GM12864 (cell line): ENCODE measurements around the gene COL1A2.

Experiments
- DNase-seq: peaks from one replicate; pipeline ENCODE4 v3.0.0-alpha.2; 2011; ENCODE audit warnings: low read depth
- H3K4me3 ChIP-seq: 2 replicates; pipeline ENCODE4 v1.5.1; 2011; ENCODE audit warnings: mild to moderate bottlenecking, low read depth, low read length, control low read depth
- CTCF ChIP-seq: IDR thresholded peaks from 2 replicates; pipeline ENCODE4 v1.5.1; 2011; ENCODE audit warnings: low read depth, mild to moderate bottlenecking, moderate library complexity, low read length, control low read depth, inconsistent platforms; ENCODE audit errors: missing control alignments

The COL1A2 gene

GRCh38 chr7:94422136-94422535 lies 27.4 kb downstream of the COL1A2 start:
- no peak overlapping the region for H3K4me3 ChIP-seq
- DNase-seq: no peak
- no peak for TF ChIP-seq CTCF

- no peak for DNase-seq
- H3K4me3 ChIP-seq: no peak overlapping the region
- no peak for TF ChIP-seq CTCF
Observed at GRCh38 chr7:94422827-94423460, 28.2 kb downstream of the COL1A2 start.

GRCh38 chr7:94423863-94424735 lies 29.4 kb downstream of the COL1A2 start:
- no peak for DNase-seq
- TF ChIP-seq CTCF: no peak
- no peak overlapping the region for H3K4me3 ChIP-seq

GRCh38 chr7:94425546-94425945 lies 30.9 kb downstream of the COL1A2 start:
- DNase-seq: no peak
- no peak overlapping the region for H3K4me3 ChIP-seq
- no peak for TF ChIP-seq CTCF

GRCh38 chr7:94426980-94427875 lies 32.5 kb downstream of the COL1A2 start:
- no peak overlapping the region for H3K4me3 ChIP-seq
- no peak for DNase-seq
- TF ChIP-seq CTCF: no peak

- TF ChIP-seq CTCF: no peak
- no peak overlapping the region for H3K4me3 ChIP-seq
- DNase-seq: no peak
Observed at GRCh38 chr7:94429153-94429552, 34.5 kb downstream of the COL1A2 start.
